Mucosa of rectum (tissue), 2 donors: ENCODE data around the gene MAD2L1.

Experiments used
- H3K27ac ChIP-seq, 2 donors: one replicate each; pipeline ENCODE4 v1.7.0; 2013; ENCODE audit warnings: inconsistent platforms in 2 of 2, low read depth in 2 of 2, low read length in 2 of 2
- H3K27me3 ChIP-seq, 2 donors: one replicate each; pipeline ENCODE4 v1.7.0; 2013; ENCODE audit warnings: low read length in 2 of 2; ENCODE audit not compliant: control insufficient read depth in 2 of 2, insufficient read depth in 2 of 2
- H3K36me3 ChIP-seq, 2 donors: one replicate each; pipeline ENCODE4 v1.7.0; 2013; ENCODE audit warnings: low read length in 2 of 2; ENCODE audit not compliant: control insufficient read depth in 2 of 2, insufficient read depth in 2 of 2
- H3K4me1 ChIP-seq, 2 donors: one replicate each; pipeline ENCODE4 v1.7.0; 2013; ENCODE audit warnings: low read length in 2 of 2, mild to moderate bottlenecking in 1 of 2; ENCODE audit not compliant: control insufficient read depth in 2 of 2, insufficient read depth in 2 of 2
- H3K4me3 ChIP-seq, 2 donors: one replicate each; pipeline ENCODE4 v1.7.0; 2013; ENCODE audit warnings: low read length in 2 of 2
- H3K9ac ChIP-seq, 2 donors: one replicate each; pipeline ENCODE4 v1.7.0; 2013; ENCODE audit warnings: low read length in 2 of 2, low read depth in 1 of 2, mild to moderate bottlenecking in 1 of 2
- H3K9me3 ChIP-seq, 2 donors: one replicate each; pipeline ENCODE4 v1.7.0; 2013; ENCODE audit warnings: low read length in 2 of 2; ENCODE audit not compliant: control insufficient read depth in 2 of 2
- donor health status: healthy.
- donor health status: Normal muscosa, but diverticular disease.

The MAD2L1 gene

GRCh38 chr4:120043828-120044227, 22.8 kb downstream of the MAD2L1 start:
- Histone ChIP-seq H3K9me3 (peaks cover 0 to 4% of the 10 kb centered on the region in 2 donors), H3K9ac (no peak overlapping the region), H3K27me3 (no peaks in the 10 kb centered on the region), H3K36me3 (no peaks in the 10 kb centered on the region), H3K27ac (no peak overlapping the region), H3K4me3 (no peak overlapping the region), H3K4me1 (no peaks in the 10 kb centered on the region)

GRCh38 chr4:120037411-120037810, 29.2 kb downstream of the MAD2L1 start:
- H3K27ac ChIP-seq = no peak overlapping the region
- no peak overlapping the region for H3K9ac ChIP-seq
- H3K4me3 ChIP-seq = no peak overlapping the region
- H3K9me3 ChIP-seq = no peaks in the 10 kb centered on the region
- no peaks in the 10 kb centered on the region for H3K4me1 ChIP-seq
- no peaks in the 10 kb centered on the region for H3K27me3 ChIP-seq
- H3K36me3 ChIP-seq = no peaks in the 10 kb centered on the region

GRCh38 chr4:120034913-120035312, 31.7 kb downstream of the MAD2L1 start:
- no peak overlapping the region for H3K4me3 ChIP-seq
- H3K36me3 ChIP-seq = no peaks in the 10 kb centered on the region
- H3K27ac ChIP-seq = no peak overlapping the region
- H3K9ac ChIP-seq = no peak overlapping the region
- H3K4me1 ChIP-seq = no peaks in the 10 kb centered on the region
- H3K27me3 ChIP-seq = no peaks in the 10 kb centered on the region
- H3K9me3 ChIP-seq = no peaks in the 10 kb centered on the region

- Histone ChIP-seq H3K4me1 (no peaks in the 10 kb centered on the region), H3K36me3 (no peaks in the 10 kb centered on the region), H3K9ac (no peak overlapping the region), H3K27ac (no peak overlapping the region), H3K9me3 (no peaks in the 10 kb centered on the region), H3K4me3 (no peak overlapping the region), H3K27me3 (no peaks in the 10 kb centered on the region)
Observed at GRCh38 chr4:120026853-120027252, 39.8 kb downstream of the MAD2L1 start.

- no peaks in the 10 kb centered on the region for H3K27me3 ChIP-seq
- no peak overlapping the region for H3K27ac ChIP-seq
- no peaks in the 10 kb centered on the region for H3K36me3 ChIP-seq
- H3K9ac ChIP-seq = no peak overlapping the region
- no peak overlapping the region for H3K4me3 ChIP-seq
- H3K4me1 ChIP-seq = no peaks in the 10 kb centered on the region
- H3K9me3 ChIP-seq = no peaks in the 10 kb centered on the region
Observed at GRCh38 chr4:120025516-120025915, 41.1 kb downstream of the MAD2L1 start.

GRCh38 chr4:120018786-120019185, 47.9 kb downstream of the MAD2L1 start:
- no peaks in the 10 kb centered on the region for H3K27me3 ChIP-seq
- no peaks in the 10 kb centered on the region for H3K36me3 ChIP-seq
- H3K27ac ChIP-seq = no peak overlapping the region
- H3K4me1 ChIP-seq = no peaks in the 10 kb centered on the region
- H3K4me3 ChIP-seq = no peak overlapping the region
- H3K9ac ChIP-seq = no peak overlapping the region
- H3K9me3 ChIP-seq = no peaks in the 10 kb centered on the region

- Histone ChIP-seq H3K36me3 (no peaks in the 10 kb centered on the region), H3K4me3 (no peak overlapping the region), H3K9ac (no peak overlapping the region), H3K27me3 (no peaks in the 10 kb centered on the region), H3K27ac (no peak overlapping the region), H3K9me3 (no peaks in the 10 kb centered on the region), H3K4me1 (no peaks in the 10 kb centered on the region)
Observed at GRCh38 chr4:120017939-120018692, 48.5 kb downstream of the MAD2L1 start.

GRCh38 chr4:120011725-120012124, 54.9 kb downstream of the MAD2L1 start:
- Histone ChIP-seq H3K4me1 (no peaks in the 10 kb centered on the region), H3K4me3 (no peak overlapping the region), H3K9ac (no peak overlapping the region), H3K36me3 (no peaks in the 10 kb centered on the region), H3K9me3 (no peaks in the 10 kb centered on the region), H3K27me3 (no peaks in the 10 kb centered on the region), H3K27ac (no peak overlapping the region)

GRCh38 chr4:120010646-120011045, 56.0 kb downstream of the MAD2L1 start:
- Histone ChIP-seq H3K4me3 (no peak overlapping the region), H3K36me3 (no peaks in the 10 kb centered on the region), H3K9ac (no peak overlapping the region), H3K4me1 (no peaks in the 10 kb centered on the region), H3K9me3 (no peaks in the 10 kb centered on the region), H3K27ac (no peak overlapping the region), H3K27me3 (no peaks in the 10 kb centered on the region)

- Histone ChIP-seq H3K36me3 (no peaks in the 10 kb centered on the region), H3K27ac (no peak overlapping the region), H3K4me3 (no peak overlapping the region), H3K27me3 (no peaks in the 10 kb centered on the region), H3K9ac (no peak overlapping the region), H3K9me3 (no peaks in the 10 kb centered on the region), H3K4me1 (no peaks in the 10 kb centered on the region)
Observed at GRCh38 chr4:120009731-120010130, 56.9 kb downstream of the MAD2L1 start.
